Tibial artery (tissue), 4 donors: ENCODE measurements around the gene RAB11FIP4.
A peak's percentile ranks its signal among the peaks of the same experiment; 100 is the strongest.
"Not testable (repeated sequence)": the region's sequence is repeated elsewhere in the genome, so short reads cannot be mapped to it uniquely, and the experiment has no call there.

Source experiments
- DNase-seq, 2 donors: peaks; one replicate each; pipeline ENCODE4 v3.0.0-alpha.2; 2019
- H3K27ac ChIP-seq, 2 donors: fragments of 200-600 bp; sonication (generic) in 1 of 2; 1 replicate in 1 of 2; 2 replicates in 1 of 2; pipeline ENCODE4 v1.5.1; 2018 to 2019; ENCODE audit warnings: mild to moderate bottlenecking in 1 of 2
- H3K27me3 ChIP-seq, 2 donors: fragments of 200-600 bp; sonication (generic) in 1 of 2; one replicate each; pipeline versions ENCODE4 v1.5.1 to v1.6.0; 2016 to 2019
- H3K36me3 ChIP-seq, 3 donors: fragments of 200-600 bp; sonication (generic) in 2 of 3; one replicate each; pipeline ENCODE4 v1.5.1; 2016 to 2019; ENCODE audit warnings: mild to moderate bottlenecking in 2 of 3
- H3K4me1 ChIP-seq, 4 donors: fragments of 200-600 bp; sonication (generic) in 2 of 4; 1 replicate in 3 of 4; 2 replicates in 1 of 4; pipeline ENCODE4 v1.5.1; 2016 to 2019
- H3K4me3 ChIP-seq, 2 donors: fragments of 200-600 bp; sonication (generic) in 1 of 2; 1 replicate in 1 of 2; 2 replicates in 1 of 2; pipeline ENCODE4 v1.5.1; 2018 to 2019; ENCODE audit warnings: mild to moderate bottlenecking in 2 of 2
- H3K9me3 ChIP-seq, 3 donors: fragments of 200-600 bp; sonication (generic) in 1 of 3; one replicate each; pipeline ENCODE4 v1.5.1; 2016 to 2019
- intact Hi-C: fragments of 100-400 bp; cut with DNase I; formaldehyde crosslinking; loops from one replicate; pipeline ENCODE4 v1.15.0; 2023; ENCODE audit warnings: low total_unique reads
- TF ChIP-seq, protein P1 (sequence below), 2 experiments: fragments of 200-600 bp in 1 of 2; fragments of 450-650 bp in 1 of 2; IDR thresholded peaks; one replicate each; pipeline ENCODE4 v1.5.1; 2017 to 2019; ENCODE audit warnings: antibody characterized with exemption in 2 of 2, mild to moderate bottlenecking in 1 of 2, moderate library complexity in 1 of 2

Gene RAB11FIP4, protein sequence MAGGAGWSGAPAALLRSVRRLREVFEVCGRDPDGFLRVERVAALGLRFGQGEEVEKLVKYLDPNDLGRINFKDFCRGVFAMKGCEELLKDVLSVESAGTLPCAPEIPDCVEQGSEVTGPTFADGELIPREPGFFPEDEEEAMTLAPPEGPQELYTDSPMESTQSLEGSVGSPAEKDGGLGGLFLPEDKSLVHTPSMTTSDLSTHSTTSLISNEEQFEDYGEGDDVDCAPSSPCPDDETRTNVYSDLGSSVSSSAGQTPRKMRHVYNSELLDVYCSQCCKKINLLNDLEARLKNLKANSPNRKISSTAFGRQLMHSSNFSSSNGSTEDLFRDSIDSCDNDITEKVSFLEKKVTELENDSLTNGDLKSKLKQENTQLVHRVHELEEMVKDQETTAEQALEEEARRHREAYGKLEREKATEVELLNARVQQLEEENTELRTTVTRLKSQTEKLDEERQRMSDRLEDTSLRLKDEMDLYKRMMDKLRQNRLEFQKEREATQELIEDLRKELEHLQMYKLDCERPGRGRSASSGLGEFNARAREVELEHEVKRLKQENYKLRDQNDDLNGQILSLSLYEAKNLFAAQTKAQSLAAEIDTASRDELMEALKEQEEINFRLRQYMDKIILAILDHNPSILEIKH

DNA sequence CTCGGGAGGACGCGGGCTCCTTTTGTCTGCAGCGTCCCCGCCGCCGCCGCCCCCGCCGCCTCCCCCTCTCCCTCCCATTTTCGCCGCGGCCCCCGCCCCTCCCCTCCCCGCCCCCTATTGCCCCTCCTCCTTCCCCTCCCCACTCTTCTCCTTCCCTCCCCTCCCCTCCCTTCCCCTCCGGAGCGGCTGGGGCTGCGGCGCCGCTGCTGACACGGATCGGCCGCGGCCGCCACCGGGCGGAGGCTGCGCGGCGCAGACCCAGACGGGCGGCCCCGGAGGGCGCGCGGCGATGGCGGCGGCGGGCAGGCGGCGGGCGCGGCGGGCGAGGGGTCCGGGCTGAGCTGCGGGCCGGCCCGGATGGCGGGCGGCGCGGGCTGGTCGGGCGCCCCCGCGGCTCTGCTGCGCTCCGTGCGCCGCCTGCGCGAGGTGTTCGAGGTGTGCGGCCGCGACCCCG, at the start of gene RAB11FIP4:
Gene RAB11FIP4, plus strand, starts transcription at position 180 of the 454 bp plus-strand sequence. Its CDS starts 178 bp downstream, at position 358.
- DNase-seq = peak in 1 of 2 donors; percentile 23
- Histone ChIP-seq H3K27ac (no peak within 1 kb of the TSS), H3K4me3 (peak within 1 kb of the TSS; percentile 38 to 51), H3K27me3 (peaks cover 5 to 72% of the 10 kb centered on the region in 2 donors), H3K9me3 (no peaks in the 10 kb centered on the region), H3K36me3 (no peaks in the 10 kb centered on the region), H3K4me1 (peaks cover 0 to 17% (median 13%) of the 10 kb centered on the region in 4 donors)
- TF ChIP-seq, protein P1, sequence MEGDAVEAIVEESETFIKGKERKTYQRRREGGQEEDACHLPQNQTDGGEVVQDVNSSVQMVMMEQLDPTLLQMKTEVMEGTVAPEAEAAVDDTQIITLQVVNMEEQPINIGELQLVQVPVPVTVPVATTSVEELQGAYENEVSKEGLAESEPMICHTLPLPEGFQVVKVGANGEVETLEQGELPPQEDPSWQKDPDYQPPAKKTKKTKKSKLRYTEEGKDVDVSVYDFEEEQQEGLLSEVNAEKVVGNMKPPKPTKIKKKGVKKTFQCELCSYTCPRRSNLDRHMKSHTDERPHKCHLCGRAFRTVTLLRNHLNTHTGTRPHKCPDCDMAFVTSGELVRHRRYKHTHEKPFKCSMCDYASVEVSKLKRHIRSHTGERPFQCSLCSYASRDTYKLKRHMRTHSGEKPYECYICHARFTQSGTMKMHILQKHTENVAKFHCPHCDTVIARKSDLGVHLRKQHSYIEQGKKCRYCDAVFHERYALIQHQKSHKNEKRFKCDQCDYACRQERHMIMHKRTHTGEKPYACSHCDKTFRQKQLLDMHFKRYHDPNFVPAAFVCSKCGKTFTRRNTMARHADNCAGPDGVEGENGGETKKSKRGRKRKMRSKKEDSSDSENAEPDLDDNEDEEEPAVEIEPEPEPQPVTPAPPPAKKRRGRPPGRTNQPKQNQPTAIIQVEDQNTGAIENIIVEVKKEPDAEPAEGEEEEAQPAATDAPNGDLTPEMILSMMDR (IDR thresholded peaks at IDR 0.05) = no peak
- intact Hi-C loops = no loop called here

DNA sequence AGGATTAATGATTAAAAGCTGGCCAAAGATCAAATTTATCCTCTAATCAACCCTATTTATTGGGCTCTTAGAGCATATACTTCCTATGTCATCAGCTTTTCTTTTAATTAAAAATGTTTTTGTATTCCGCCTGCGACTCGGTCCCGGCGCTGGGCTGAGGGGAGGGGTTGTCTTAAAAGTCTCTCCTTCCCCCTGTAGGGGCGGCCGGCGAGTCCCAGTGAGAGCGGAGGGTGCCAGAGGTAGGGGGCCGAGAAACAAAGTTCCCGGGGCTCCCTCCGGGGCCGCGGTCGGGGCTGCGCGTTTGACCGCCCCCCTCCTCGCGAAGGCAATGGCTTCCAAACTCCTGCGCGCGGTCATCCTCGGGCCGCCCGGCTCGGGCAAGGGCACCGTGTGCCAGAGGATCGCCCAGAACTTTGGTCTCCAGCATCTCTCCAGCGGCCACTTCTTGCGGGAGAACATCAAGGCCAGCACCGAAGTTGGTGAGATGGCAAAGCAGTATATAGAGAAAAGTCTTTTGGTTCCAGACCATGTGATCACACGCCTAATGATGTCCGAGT, 46.2 kb upstream of the RAB11FIP4 start:
- peaks cover 23 to 46% (median 43%) of the 10 kb centered on the region in 3 donors for H3K36me3 ChIP-seq
- H3K9me3 ChIP-seq, H3K4me1 ChIP-seq, intact Hi-C loops, H3K27me3 ChIP-seq, H3K4me3 ChIP-seq, H3K27ac ChIP-seq, DNase-seq: not testable (repeated sequence)

DNA sequence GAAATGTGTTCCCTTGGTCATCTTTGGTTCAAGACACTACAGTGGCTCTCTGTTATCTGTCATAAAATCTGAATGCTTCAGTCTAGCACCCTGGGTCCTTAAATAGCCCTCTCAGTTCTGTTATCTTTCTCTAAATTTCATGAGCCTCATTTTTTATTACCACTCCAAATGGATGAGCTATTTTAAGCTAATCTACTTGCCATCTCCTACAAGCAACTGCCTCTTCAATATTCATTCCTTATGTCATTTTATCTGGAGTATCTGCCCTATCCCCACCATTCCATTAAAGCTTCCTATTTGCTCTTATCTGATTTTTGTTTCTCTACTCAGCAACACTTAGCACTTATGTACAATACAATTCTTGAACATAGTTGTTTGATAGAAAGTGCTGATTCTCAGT, 42.0 kb upstream of the RAB11FIP4 start:
- Histone ChIP-seq H3K4me1 (no peaks in the 10 kb centered on the region), H3K4me3 (no peak overlapping the region), H3K9me3 (no peaks in the 10 kb centered on the region), H3K27me3 (no peaks in the 10 kb centered on the region), H3K36me3 (peaks cover 45 to 62% (median 46%) of the 10 kb centered on the region in 3 donors), H3K27ac (no peak overlapping the region)
- intact Hi-C loops = no loop called here
- DNase-seq = no peak
- TF ChIP-seq, protein P1 (IDR thresholded peaks at IDR 0.05) = no peak

DNA sequence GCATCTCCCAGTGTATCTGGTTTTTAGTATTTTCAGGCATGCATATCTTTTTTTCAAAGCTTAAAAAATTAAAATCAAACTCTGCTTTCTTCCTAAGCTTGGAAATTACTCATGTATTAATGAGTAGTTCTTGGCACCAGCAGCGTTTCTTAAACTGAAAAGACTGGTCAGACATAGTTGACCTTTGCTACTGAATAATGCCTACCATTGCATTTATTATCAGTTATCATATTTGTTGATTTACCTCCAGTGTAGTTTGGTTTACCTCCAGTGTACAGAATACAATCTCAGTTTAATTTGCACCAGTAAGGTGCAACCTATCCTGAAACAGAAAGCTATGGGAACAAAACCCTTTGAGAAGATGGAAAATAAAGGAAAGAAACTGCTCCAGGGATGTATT, 35.5 kb upstream of the RAB11FIP4 start:
- no peaks in the 10 kb centered on the region for H3K4me1 ChIP-seq
- TF ChIP-seq, protein P1 (IDR thresholded peaks at IDR 0.05) = no peak
- peaks cover 50 to 93% (median 64%) of the 10 kb centered on the region in 3 donors for H3K36me3 ChIP-seq
- no peak overlapping the region for H3K4me3 ChIP-seq
- no peaks in the 10 kb centered on the region for H3K9me3 ChIP-seq
- DNase-seq = no peak
- no peak overlapping the region for H3K27ac ChIP-seq
- intact Hi-C loops = no loop called here
- no peaks in the 10 kb centered on the region for H3K27me3 ChIP-seq

DNA sequence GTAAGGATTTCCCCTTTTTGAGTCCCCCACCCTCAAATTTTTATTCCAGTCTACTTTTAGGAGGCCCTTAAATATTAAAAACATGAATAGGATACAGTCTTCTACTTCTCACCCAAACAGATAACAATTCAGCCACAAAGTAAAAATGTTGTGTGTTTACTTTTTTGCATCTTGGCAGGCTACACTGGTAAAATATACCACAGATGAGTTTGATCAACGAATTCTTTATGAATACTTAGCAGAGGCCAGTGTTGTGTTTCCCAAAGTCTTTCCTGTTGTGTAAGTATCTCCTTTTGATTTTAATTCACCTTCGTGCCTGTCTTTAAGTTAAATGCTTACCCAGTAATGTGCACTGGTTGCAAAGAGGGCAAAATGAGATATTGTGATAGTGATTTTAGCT, 34.4 kb upstream of the RAB11FIP4 start:
- H3K9me3 ChIP-seq = no peaks in the 10 kb centered on the region
- DNase-seq = no peak
- H3K27me3 ChIP-seq = no peaks in the 10 kb centered on the region
- H3K4me1 ChIP-seq = no peaks in the 10 kb centered on the region
- intact Hi-C loops = no loop called here
- no peak overlapping the region for H3K27ac ChIP-seq
- no peak overlapping the region for H3K4me3 ChIP-seq
- H3K36me3 ChIP-seq = peaks cover 46 to 90% (median 63%) of the 10 kb centered on the region in 3 donors
- TF ChIP-seq, protein P1 (IDR thresholded peaks at IDR 0.05) = no peak
